HEK293 (cell line): ENCODE measurements around the gene P4HA3.

Source experiments
- CTCF ChIA-PET: fragments of 350-600 bp; formaldehyde crosslinking; extraction: SDS; loops from one replicate; lab custom pipeline; 2021; ENCODE audit warnings: antibody characterized with exemption; lab: Yijun Ruan, JAX
- POLR2A ChIA-PET: fragments of 300-600 bp; formaldehyde crosslinking; extraction: SDS; loops from one replicate; lab custom pipeline; 2020; ENCODE audit warnings: antibody characterized with exemption, inconsistent platforms; lab: Yijun Ruan, JAX
- H3K27ac ChIP-seq: fragments of 200-500 bp; sonication (Bioruptor generic); 2 replicates; pipeline ENCODE4 v1.5.1; 2014; ENCODE audit warnings: low read depth, low read length, control low read depth, inconsistent platforms; ENCODE audit errors: extremely low read depth
- H3K36me3 ChIP-seq, 2 experiments: fragments of 200-500 bp in 1 of 2; sonication (Bioruptor generic) in 1 of 2; 1 replicate in 1 of 2; 2 replicates in 1 of 2; pipeline ENCODE4 v1.5.1; 2014 to 2017; ENCODE audit warnings: inconsistent platforms in 2 of 2, low read length in 2 of 2; ENCODE audit not compliant: control insufficient read depth in 2 of 2, insufficient read depth in 1 of 2
- H3K4me1 ChIP-seq: fragments of 200-500 bp; sonication (Bioruptor generic); 2 replicates; pipeline ENCODE4 v1.5.1; 2014; ENCODE audit warnings: mild to moderate bottlenecking, low read length, inconsistent platforms; ENCODE audit not compliant: control insufficient read depth, insufficient read depth
- H3K4me3 ChIP-seq: 2 replicates; pipeline ENCODE4 v1.5.1; 2011; ENCODE audit warnings: low read depth, mild to moderate bottlenecking, control low read depth, low read length, moderate library complexity
- H3K9me3 ChIP-seq: fragments of 200-500 bp; sonication (Bioruptor generic); 2 replicates; pipeline ENCODE4 v1.5.1; 2014; ENCODE audit warnings: low read depth, low read length, inconsistent platforms; ENCODE audit not compliant: control insufficient read depth, insufficient read depth
- MZF1 ChIP-seq: fragments of 450-650 bp; formaldehyde crosslinking; IDR thresholded peaks from 2 replicates; pipeline ENCODE4 v1.5.1; 2017; ENCODE audit warnings: missing biosample characterization, missing genetic modification characterization, borderline replicate concordance
- SP7 ChIP-seq: fragments of 450-650 bp; formaldehyde crosslinking; IDR thresholded peaks from 2 replicates; pipeline ENCODE4 v1.5.1; 2016; ENCODE audit warnings: missing biosample characterization, missing genetic modification characterization
- ZBTB7A ChIP-seq: fragments of 450-650 bp; formaldehyde crosslinking; IDR thresholded peaks from 2 replicates; pipeline ENCODE4 v1.5.1; 2016; ENCODE audit warnings: low read depth, missing biosample characterization, missing genetic modification characterization
- ZNF202 ChIP-seq: fragments of 450-650 bp; formaldehyde crosslinking; IDR thresholded peaks from 2 replicates; pipeline ENCODE4 v1.5.1; 2016; ENCODE audit warnings: missing biosample characterization, missing genetic modification characterization, borderline replicate concordance
- ZNF223 ChIP-seq: fragments of 450-650 bp; formaldehyde crosslinking; IDR thresholded peaks from 2 replicates; pipeline ENCODE4 v1.5.1; 2016; ENCODE audit warnings: missing biosample characterization, missing genetic modification characterization
- ZNF274 ChIP-seq, 2 experiments: fragments of 200-500 bp in 1 of 2; fragments of 450-650 bp in 1 of 2; sonication (Bioruptor generic) in 1 of 2; formaldehyde crosslinking in 1 of 2; IDR thresholded peaks; 2 replicates each; pipeline versions ENCODE4 v1.5.1 to v1.6.1; 2014 to 2016; ENCODE audit warnings: borderline replicate concordance in 1 of 2, inconsistent platforms in 1 of 2, low read length in 1 of 2, missing biosample characterization in 1 of 2, missing genetic modification characterization in 1 of 2
- ZNF292 ChIP-seq: fragments of 450-650 bp; formaldehyde crosslinking; IDR thresholded peaks from 2 replicates; pipeline ENCODE4 v1.5.1; 2016; ENCODE audit warnings: low read depth, missing biosample characterization, missing genetic modification characterization, borderline replicate concordance
- ZNF426 ChIP-seq: fragments of 450-650 bp; formaldehyde crosslinking; IDR thresholded peaks from 2 replicates; pipeline ENCODE4 v1.5.1; 2017; ENCODE audit warnings: missing biosample characterization, missing genetic modification characterization, mild to moderate bottlenecking, inconsistent platforms, moderate library complexity
- ZNF621 ChIP-seq: fragments of 450-650 bp; formaldehyde crosslinking; IDR thresholded peaks from 2 replicates; pipeline ENCODE4 v1.5.1; 2017; ENCODE audit warnings: missing biosample characterization, missing genetic modification characterization
- ZNF658 ChIP-seq: fragments of 450-650 bp; formaldehyde crosslinking; IDR thresholded peaks from 2 replicates; pipeline ENCODE4; 2016; ENCODE audit warnings: missing biosample characterization, missing genetic modification characterization
- ZNF677 ChIP-seq: fragments of 450-650 bp; IDR thresholded peaks from 2 replicates; pipeline ENCODE4 v1.5.0; 2018; ENCODE audit warnings: missing biosample characterization, mild to moderate bottlenecking, missing genetic modification characterization, moderate library complexity
- ZNF785 ChIP-seq: fragments of 450-650 bp; formaldehyde crosslinking; IDR thresholded peaks from 2 replicates; pipeline ENCODE4 v1.5.1; 2016; ENCODE audit warnings: missing biosample characterization, missing genetic modification characterization
- ZNF791 ChIP-seq: fragments of 450-650 bp; formaldehyde crosslinking; IDR thresholded peaks from 2 replicates; pipeline ENCODE4 v1.5.1; 2016; ENCODE audit warnings: missing biosample characterization, missing genetic modification characterization
- ZNF830 ChIP-seq: fragments of 450-650 bp; IDR thresholded peaks from 2 replicates; pipeline ENCODE4 v1.5.0; 2018; ENCODE audit warnings: missing biosample characterization, missing genetic modification characterization, low read depth, mild to moderate bottlenecking, moderate library complexity
- ZNF837 ChIP-seq: fragments of 450-650 bp; formaldehyde crosslinking; IDR thresholded peaks from 2 replicates; pipeline ENCODE4 v1.5.1; 2016; ENCODE audit warnings: missing biosample characterization, missing genetic modification characterization
- TF ChIP-seq, protein P1 (sequence below): fragments of 450-650 bp; IDR thresholded peaks from 2 replicates; pipeline ENCODE4 v1.5.1; 2018; ENCODE audit warnings: missing biosample characterization, mild to moderate bottlenecking, missing genetic modification characterization
- TF ChIP-seq, protein P2 (sequence below): fragments of 450-650 bp; formaldehyde crosslinking; IDR thresholded peaks from 2 replicates; pipeline ENCODE4 v1.5.1; 2016; ENCODE audit warnings: missing biosample characterization, missing genetic modification characterization
- TF ChIP-seq, protein P3 (sequence below): fragments of 450-650 bp; formaldehyde crosslinking; IDR thresholded peaks from 2 replicates; pipeline ENCODE4 v1.5.1; 2016; ENCODE audit warnings: missing biosample characterization, missing genetic modification characterization
- TF ChIP-seq, protein P4 (sequence below): fragments of 450-650 bp; formaldehyde crosslinking; IDR thresholded peaks from 2 replicates; pipeline ENCODE4 v1.5.1; 2016; ENCODE audit warnings: missing biosample characterization, missing genetic modification characterization
- TF ChIP-seq, protein P5 (sequence below): fragments of 450-650 bp; formaldehyde crosslinking; IDR thresholded peaks from 2 replicates; pipeline ENCODE4 v1.5.1; 2016; ENCODE audit warnings: missing biosample characterization, missing genetic modification characterization, borderline replicate concordance

Gene P4HA3

DNA sequence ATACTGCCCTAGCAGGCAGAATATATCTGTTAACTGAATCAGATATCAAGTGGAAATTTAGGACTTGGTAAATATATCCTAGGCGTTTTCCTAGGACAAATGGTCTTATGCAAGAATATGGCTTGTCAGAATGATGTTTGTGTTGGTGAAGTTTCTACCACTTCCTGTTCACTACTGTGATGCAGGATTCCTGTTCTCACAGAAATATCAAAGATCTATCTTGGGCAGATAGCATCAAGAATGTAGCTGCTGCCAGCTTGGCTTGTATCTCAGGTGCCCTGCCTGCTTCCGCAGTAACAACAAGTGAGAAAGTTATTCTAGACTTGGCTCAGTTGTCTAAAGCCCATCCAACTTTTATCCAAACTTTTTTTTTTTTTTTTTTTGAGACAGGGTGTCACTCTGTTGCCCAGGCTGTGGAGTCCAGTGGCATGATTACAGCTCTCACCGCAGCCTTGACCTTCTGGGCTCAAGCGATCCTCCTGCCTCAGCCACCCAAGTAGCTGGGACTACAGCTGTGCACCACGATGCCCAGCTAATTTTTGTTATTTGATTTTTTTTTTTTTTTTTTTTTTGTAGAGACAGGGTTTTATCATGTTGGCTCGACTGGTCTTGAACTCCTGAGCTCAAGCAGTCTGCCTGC, 79.0 kb downstream of the P4HA3 start (continued):
- TF ChIP-seq SP7 (no peak), ZNF791 (no peak), ZNF202 (tag by site-specific recombination) (no peak), ZNF677 (no peak), MZF1 (tag by site-specific recombination) (no peak)
- TF ChIP-seq, protein P1, sequence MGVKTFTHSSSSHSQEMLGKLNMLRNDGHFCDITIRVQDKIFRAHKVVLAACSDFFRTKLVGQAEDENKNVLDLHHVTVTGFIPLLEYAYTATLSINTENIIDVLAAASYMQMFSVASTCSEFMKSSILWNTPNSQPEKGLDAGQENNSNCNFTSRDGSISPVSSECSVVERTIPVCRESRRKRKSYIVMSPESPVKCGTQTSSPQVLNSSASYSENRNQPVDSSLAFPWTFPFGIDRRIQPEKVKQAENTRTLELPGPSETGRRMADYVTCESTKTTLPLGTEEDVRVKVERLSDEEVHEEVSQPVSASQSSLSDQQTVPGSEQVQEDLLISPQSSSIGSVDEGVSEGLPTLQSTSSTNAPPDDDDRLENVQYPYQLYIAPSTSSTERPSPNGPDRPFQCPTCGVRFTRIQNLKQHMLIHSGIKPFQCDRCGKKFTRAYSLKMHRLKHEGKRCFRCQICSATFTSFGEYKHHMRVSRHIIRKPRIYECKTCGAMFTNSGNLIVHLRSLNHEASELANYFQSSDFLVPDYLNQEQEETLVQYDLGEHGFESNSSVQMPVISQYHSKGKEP (tag by site-specific recombination), result no peak
- TF ChIP-seq, protein P2, sequence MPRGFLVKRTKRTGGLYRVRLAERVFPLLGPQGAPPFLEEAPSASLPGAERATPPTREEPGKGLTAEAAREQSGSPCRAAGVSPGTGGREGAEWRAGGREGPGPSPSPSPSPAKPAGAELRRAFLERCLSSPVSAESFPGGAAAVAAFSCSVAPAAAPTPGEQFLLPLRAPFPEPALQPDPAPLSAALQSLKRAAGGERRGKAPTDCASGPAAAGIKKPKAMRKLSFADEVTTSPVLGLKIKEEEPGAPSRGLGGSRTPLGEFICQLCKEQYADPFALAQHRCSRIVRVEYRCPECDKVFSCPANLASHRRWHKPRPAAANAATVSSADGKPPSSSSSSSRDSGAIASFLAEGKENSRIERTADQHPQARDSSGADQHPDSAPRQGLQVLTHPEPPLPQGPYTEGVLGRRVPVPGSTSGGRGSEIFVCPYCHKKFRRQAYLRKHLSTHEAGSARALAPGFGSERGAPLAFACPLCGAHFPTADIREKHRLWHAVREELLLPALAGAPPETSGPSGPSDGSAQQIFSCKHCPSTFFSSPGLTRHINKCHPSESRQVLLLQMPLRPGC, result no peak
- TF ChIP-seq, protein P3, sequence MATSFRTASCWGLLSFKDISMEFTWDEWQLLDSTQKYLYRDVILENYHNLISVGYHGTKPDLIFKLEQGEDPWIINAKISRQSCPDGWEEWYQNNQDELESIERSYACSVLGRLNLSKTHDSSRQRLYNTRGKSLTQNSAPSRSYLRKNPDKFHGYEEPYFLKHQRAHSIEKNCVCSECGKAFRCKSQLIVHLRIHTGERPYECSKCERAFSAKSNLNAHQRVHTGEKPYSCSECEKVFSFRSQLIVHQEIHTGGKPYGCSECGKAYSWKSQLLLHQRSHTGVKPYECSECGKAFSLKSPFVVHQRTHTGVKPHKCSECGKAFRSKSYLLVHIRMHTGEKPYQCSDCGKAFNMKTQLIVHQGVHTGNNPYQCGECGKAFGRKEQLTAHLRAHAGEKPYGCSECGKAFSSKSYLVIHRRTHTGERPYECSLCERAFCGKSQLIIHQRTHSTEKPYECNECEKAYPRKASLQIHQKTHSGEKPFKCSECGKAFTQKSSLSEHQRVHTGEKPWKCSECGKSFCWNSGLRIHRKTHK (tag by site-specific recombination), result no peak

DNA sequence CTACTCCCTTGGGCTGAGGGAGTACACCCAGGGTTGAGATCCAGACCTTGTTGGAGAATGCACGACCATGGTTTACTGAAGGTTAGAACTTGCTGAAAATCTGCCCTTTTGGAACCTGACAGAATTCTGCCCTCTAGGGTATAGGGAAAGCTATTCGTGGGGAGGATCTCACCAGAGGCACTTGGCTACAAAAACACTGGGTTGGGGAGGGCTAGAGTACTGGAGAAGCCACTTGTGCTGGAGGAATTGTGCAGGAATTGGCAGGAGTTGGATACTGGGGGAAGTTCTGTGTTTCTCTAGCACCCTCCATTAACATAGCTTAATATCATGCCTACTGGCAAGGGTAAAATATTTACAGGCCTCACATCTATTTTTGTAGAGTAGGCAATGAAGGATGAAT, 84.5 kb downstream of the P4HA3 start:
- ChIA-PET POLR2A (no interaction called here), CTCF (interaction anchor here (1.2 kb wide), 1 partner anchor 28 kb away, joined by 3 read pairs; no protein-coding TSS in a partner anchor)

DNA sequence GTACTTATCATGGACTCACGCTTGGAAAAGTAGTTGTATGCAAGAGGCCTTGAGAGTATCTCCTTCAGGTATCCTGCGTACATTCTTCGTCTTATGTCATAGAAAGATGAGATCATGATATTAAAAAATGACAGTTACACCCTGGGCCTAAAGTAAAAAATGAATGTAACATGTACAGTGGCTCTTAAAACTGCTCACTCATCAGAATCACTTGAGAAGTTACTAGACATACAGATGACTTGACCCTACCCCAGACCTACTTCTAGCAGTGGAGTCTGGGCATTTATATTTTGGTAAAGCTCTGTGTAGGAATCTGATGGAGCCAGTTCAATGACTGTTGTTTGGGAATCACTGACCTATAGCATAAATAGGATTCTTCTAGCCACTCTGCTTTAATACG, 85.9 kb downstream of the P4HA3 start:
- TF ChIP-seq SP7, result no peak
- no peak for TF ChIP-seq ZNF292 (tag by site-specific recombination)
- TF ChIP-seq ZBTB7A (tag by site-specific recombination), result no peak
- TF ChIP-seq ZNF426 (tag by site-specific recombination), result no peak
- no peak for TF ChIP-seq ZNF658
- no peak for TF ChIP-seq ZNF837 (tag by site-specific recombination)
- TF ChIP-seq, protein P4, sequence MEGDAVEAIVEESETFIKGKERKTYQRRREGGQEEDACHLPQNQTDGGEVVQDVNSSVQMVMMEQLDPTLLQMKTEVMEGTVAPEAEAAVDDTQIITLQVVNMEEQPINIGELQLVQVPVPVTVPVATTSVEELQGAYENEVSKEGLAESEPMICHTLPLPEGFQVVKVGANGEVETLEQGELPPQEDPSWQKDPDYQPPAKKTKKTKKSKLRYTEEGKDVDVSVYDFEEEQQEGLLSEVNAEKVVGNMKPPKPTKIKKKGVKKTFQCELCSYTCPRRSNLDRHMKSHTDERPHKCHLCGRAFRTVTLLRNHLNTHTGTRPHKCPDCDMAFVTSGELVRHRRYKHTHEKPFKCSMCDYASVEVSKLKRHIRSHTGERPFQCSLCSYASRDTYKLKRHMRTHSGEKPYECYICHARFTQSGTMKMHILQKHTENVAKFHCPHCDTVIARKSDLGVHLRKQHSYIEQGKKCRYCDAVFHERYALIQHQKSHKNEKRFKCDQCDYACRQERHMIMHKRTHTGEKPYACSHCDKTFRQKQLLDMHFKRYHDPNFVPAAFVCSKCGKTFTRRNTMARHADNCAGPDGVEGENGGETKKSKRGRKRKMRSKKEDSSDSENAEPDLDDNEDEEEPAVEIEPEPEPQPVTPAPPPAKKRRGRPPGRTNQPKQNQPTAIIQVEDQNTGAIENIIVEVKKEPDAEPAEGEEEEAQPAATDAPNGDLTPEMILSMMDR (tag by site-specific recombination), result no peak
- no peak for TF ChIP-seq ZNF830 (tag by site-specific recombination)
- TF ChIP-seq ZNF223 (tag by site-specific recombination), result no peak
- TF ChIP-seq, protein P5, sequence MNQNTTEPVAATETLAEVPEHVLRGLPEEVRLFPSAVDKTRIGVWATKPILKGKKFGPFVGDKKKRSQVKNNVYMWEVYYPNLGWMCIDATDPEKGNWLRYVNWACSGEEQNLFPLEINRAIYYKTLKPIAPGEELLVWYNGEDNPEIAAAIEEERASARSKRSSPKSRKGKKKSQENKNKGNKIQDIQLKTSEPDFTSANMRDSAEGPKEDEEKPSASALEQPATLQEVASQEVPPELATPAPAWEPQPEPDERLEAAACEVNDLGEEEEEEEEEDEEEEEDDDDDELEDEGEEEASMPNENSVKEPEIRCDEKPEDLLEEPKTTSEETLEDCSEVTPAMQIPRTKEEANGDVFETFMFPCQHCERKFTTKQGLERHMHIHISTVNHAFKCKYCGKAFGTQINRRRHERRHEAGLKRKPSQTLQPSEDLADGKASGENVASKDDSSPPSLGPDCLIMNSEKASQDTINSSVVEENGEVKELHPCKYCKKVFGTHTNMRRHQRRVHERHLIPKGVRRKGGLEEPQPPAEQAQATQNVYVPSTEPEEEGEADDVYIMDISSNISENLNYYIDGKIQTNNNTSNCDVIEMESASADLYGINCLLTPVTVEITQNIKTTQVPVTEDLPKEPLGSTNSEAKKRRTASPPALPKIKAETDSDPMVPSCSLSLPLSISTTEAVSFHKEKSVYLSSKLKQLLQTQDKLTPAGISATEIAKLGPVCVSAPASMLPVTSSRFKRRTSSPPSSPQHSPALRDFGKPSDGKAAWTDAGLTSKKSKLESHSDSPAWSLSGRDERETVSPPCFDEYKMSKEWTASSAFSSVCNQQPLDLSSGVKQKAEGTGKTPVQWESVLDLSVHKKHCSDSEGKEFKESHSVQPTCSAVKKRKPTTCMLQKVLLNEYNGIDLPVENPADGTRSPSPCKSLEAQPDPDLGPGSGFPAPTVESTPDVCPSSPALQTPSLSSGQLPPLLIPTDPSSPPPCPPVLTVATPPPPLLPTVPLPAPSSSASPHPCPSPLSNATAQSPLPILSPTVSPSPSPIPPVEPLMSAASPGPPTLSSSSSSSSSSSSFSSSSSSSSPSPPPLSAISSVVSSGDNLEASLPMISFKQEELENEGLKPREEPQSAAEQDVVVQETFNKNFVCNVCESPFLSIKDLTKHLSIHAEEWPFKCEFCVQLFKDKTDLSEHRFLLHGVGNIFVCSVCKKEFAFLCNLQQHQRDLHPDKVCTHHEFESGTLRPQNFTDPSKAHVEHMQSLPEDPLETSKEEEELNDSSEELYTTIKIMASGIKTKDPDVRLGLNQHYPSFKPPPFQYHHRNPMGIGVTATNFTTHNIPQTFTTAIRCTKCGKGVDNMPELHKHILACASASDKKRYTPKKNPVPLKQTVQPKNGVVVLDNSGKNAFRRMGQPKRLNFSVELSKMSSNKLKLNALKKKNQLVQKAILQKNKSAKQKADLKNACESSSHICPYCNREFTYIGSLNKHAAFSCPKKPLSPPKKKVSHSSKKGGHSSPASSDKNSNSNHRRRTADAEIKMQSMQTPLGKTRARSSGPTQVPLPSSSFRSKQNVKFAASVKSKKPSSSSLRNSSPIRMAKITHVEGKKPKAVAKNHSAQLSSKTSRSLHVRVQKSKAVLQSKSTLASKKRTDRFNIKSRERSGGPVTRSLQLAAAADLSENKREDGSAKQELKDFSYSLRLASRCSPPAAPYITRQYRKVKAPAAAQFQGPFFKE (tag by site-specific recombination), result no peak
- no peak for TF ChIP-seq ZNF785 (tag by site-specific recombination)
- POLR2A ChIA-PET, result no interaction called here
- CTCF ChIA-PET, result no interaction called here
- no peak overlapping the region for H3K4me3 ChIP-seq
- no peak overlapping the region for H3K27ac ChIP-seq
- H3K4me1 ChIP-seq, result no peaks in the 10 kb centered on the region
- H3K9me3 ChIP-seq, result no peaks in the 10 kb centered on the region
- peaks cover 0 to 13% of the 10 kb centered on the region in 2 experiments; a peak in 1 of 3 replicates for H3K36me3 ChIP-seq

More for the DNA sequence above, 84.5 kb downstream of the P4HA3 start:
- Histone ChIP-seq H3K27ac (no peak overlapping the region), H3K4me3 (no peak overlapping the region), H3K9me3 (no peaks in the 10 kb centered on the region), H3K36me3 (peaks cover 0 to 26% of the 10 kb centered on the region in 2 experiments; a peak in 2 of 3 replicates), H3K4me1 (no peaks in the 10 kb centered on the region)
- TF ChIP-seq ZNF274 (IDR thresholded peaks at IDR 0.05; ENCODE audit: low read length) (no peak), ZNF274 (tag by site-specific recombination; IDR thresholded peaks at IDR 0.05; ENCODE audit: borderline replicate concordance) (no peak), ZNF621 (tag by site-specific recombination) (no peak)
